ENCODE measurements around the gene SERPINI1.

DNA sequence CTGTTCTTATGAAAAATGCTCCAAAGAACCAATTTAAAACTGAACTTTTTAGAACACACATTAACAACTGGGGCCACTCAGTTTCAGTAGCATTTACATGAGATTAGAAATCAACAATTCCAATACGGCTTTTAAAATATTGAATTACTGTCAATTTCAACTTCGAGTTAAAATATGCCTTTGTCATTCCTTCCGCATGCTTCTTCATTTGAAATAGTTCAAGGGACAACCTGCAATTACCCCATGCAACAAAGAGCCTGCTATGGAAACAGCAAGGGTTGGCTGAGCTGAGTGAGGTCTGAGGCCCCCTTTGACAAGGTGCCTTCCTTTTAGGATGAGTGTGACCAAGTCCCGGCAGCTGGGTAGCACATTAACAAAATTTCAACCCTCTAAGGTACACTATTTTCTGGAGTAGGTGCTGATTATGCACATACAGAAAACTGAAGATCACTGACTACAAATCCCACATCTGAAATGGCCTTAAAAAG is 12.5 kb upstream of the SERPINI1 start:
- TF ChIP-seq, protein P1, sequence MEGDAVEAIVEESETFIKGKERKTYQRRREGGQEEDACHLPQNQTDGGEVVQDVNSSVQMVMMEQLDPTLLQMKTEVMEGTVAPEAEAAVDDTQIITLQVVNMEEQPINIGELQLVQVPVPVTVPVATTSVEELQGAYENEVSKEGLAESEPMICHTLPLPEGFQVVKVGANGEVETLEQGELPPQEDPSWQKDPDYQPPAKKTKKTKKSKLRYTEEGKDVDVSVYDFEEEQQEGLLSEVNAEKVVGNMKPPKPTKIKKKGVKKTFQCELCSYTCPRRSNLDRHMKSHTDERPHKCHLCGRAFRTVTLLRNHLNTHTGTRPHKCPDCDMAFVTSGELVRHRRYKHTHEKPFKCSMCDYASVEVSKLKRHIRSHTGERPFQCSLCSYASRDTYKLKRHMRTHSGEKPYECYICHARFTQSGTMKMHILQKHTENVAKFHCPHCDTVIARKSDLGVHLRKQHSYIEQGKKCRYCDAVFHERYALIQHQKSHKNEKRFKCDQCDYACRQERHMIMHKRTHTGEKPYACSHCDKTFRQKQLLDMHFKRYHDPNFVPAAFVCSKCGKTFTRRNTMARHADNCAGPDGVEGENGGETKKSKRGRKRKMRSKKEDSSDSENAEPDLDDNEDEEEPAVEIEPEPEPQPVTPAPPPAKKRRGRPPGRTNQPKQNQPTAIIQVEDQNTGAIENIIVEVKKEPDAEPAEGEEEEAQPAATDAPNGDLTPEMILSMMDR (IDR thresholded peaks at IDR 0.05) = no peak
- TF ChIP-seq POLR2A (IDR thresholded peaks at IDR 0.05) = no peak
